HepG2 (cell line): ENCODE measurements around the gene TMEM53. TPM values are rescaled to one million over a fixed set of nuclear protein-coding genes. Genes with fewer than 3 reads are reported as not detected.

ENCODE experiments used
- ADNP ChIP-seq: sonication (generic); formaldehyde crosslinking; IDR thresholded peaks from 2 replicates; pipeline ENCODE4 v1.4.0; 2020; ENCODE audit warnings: missing genetic modification reagents
- CBX2 ChIP-seq, 2 experiments: fragments of 200-600 bp in 1 of 2; sonication (generic); formaldehyde crosslinking in 1 of 2; IDR thresholded peaks; 2 replicates each; pipeline versions ENCODE4 v1.7.0 to v1.8.1; 2018 to 2022; ENCODE audit warnings: low read depth in 2 of 2, low read length in 1 of 2, mild to moderate bottlenecking in 1 of 2, missing genetic modification reagents in 1 of 2
- CEBPB ChIP-seq: IDR thresholded peaks from 2 replicates; pipeline ENCODE4 v1.6.1; 2011; ENCODE audit warnings: low read depth, low read length, improper control_type of control experiment, borderline replicate concordance
- CHD4 ChIP-seq: fragments of 200-600 bp; sonication (generic); IDR thresholded peaks from 2 replicates; pipeline ENCODE4 v1.7.0; 2017; ENCODE audit warnings: mild to moderate bottlenecking, low read length, borderline replicate concordance
- KLF16 ChIP-seq, 2 experiments: sonication (generic) in 1 of 2; formaldehyde crosslinking in 1 of 2; IDR thresholded peaks; 2 replicates each; pipeline versions ENCODE4 v1.6.1 to v1.8.0; 2016 to 2023; ENCODE audit warnings: missing genetic modification reagents in 2 of 2, missing compliant biosample characterization in 1 of 2
- MED1 ChIP-seq: sonication (generic); formaldehyde crosslinking; IDR thresholded peaks from 2 replicates; pipeline ENCODE4 v1.4.0; 2020; ENCODE audit warnings: missing genetic modification reagents
- PHF8 ChIP-seq: sonication (generic); formaldehyde crosslinking; IDR thresholded peaks from 2 replicates; pipeline ENCODE4 v1.5.0; 2020; ENCODE audit warnings: missing genetic modification reagents
- POLR2A ChIP-seq, 2 experiments: IDR thresholded peaks; 2 replicates each; pipeline ENCODE4 v1.6.1; 2011; ENCODE audit warnings: low read depth in 2 of 2, low read length in 2 of 2, mild to moderate bottlenecking in 1 of 2, moderate library complexity in 1 of 2; ENCODE audit not compliant: insufficient read depth in 1 of 2
- RFX5 ChIP-seq: IDR thresholded peaks from 2 replicates; pipeline ENCODE4 v1.6.1; 2011; ENCODE audit warnings: low read depth, low read length, improper control_type of control experiment
- SMARCE1 ChIP-seq: fragments of 450-650 bp; IDR thresholded peaks from 2 replicates; pipeline ENCODE4 v1.6.1; 2017; ENCODE audit warnings: borderline replicate concordance
- TSC22D2 ChIP-seq: sonication (generic); formaldehyde crosslinking; IDR thresholded peaks from 2 replicates; pipeline ENCODE4 v1.5.1; 2020; ENCODE audit warnings: missing genetic modification reagents, mild to moderate bottlenecking, borderline replicate concordance
- ZMAT3 ChIP-seq: sonication (generic); formaldehyde crosslinking; conservative IDR thresholded peaks from 2 replicates; pipeline ENCODE4 v1.7.0; 2021; ENCODE audit warnings: missing genetic modification reagents
- ZNF3 ChIP-seq: IDR thresholded peaks from 2 replicates; pipeline ENCODE4 v1.7.0; 2017; ENCODE audit warnings: inconsistent platforms
- ZNF331 ChIP-seq: sonication (generic); formaldehyde crosslinking; IDR thresholded peaks from 2 replicates; pipeline ENCODE4 v1.4.0; 2020; ENCODE audit warnings: missing genetic modification reagents
- ZNF431 ChIP-seq: sonication (generic); formaldehyde crosslinking; IDR thresholded peaks from 2 replicates; pipeline ENCODE4 v1.9.0; 2022; ENCODE audit warnings: missing genetic modification reagents, low read depth, mild to moderate bottlenecking, borderline replicate concordance
- ZNF672 ChIP-seq: sonication (generic); formaldehyde crosslinking; IDR thresholded peaks from 2 replicates; pipeline ENCODE4 v1.8.1; 2022; ENCODE audit warnings: missing genetic modification reagents
- ZNF703 ChIP-seq: sonication (generic); formaldehyde crosslinking; IDR thresholded peaks from 2 replicates; pipeline ENCODE4 v1.5.1; 2020; ENCODE audit warnings: missing genetic modification reagents, mild to moderate bottlenecking, moderate library complexity, borderline replicate concordance
- ZSCAN20 ChIP-seq: sonication (generic); formaldehyde crosslinking; IDR thresholded peaks from 2 replicates; pipeline ENCODE4 v1.4.0; 2020; ENCODE audit warnings: missing genetic modification reagents, mild to moderate bottlenecking, borderline replicate concordance
- polyA plus RNA-seq, 8 experiments: library from polyadenylated mRNA; depleted of rRNA in 3 of 8; stranded (reverse) in 7 of 8; unstranded in 1 of 8; fragments of >200 nt; fragmentation: Illumina TruSeq in 4 of 8; extraction: Trizol in 4 of 8; gene quantifications; 2 replicates each; pipeline versions ENCODE4 v1.2.1 to v1.2.3, GENCODE V29; 2011 to 2016; ENCODE audit warnings: low read depth in 4 of 8, missing spikeins in 1 of 8, mixed read lengths in 1 of 8; ENCODE audit not compliant: insufficient read depth in 1 of 8
- total RNA-seq, 5 experiments: library from RNA; depleted of rRNA; stranded (reverse); fragments of >200 nt; fragmentation: Illumina TruSeq; extraction: Trizol; gene quantifications; 2 replicates each; pipeline ENCODE4 v1.2.3, GENCODE V29; 2016; ENCODE audit warnings: low read depth in 1 of 5
- TF ChIP-seq, protein P1 (sequence below): sonication (generic); IDR thresholded peaks from 2 replicates; pipeline ENCODE4 v1.6.1; 2016; ENCODE audit warnings: low read depth, borderline replicate concordance
- TF ChIP-seq, protein P2 (sequence below): sonication (generic); formaldehyde crosslinking; IDR thresholded peaks from 2 replicates; pipeline ENCODE4 v1.4.0; 2020; ENCODE audit warnings: missing genetic modification reagents, borderline replicate concordance
- TF ChIP-seq, protein P3 (sequence below): sonication (generic); formaldehyde crosslinking; IDR thresholded peaks from 2 replicates; pipeline ENCODE4 v1.5.0; 2020; ENCODE audit warnings: missing genetic modification reagents
- TF ChIP-seq, protein P4 (sequence below): sonication (generic); formaldehyde crosslinking; IDR thresholded peaks from 2 replicates; pipeline ENCODE4 v1.5.0; 2020; ENCODE audit warnings: mild to moderate bottlenecking, missing genetic modification reagents
- TF ChIP-seq, protein P5 (sequence below): sonication (generic); formaldehyde crosslinking; IDR thresholded peaks from 2 replicates; pipeline ENCODE4 v1.5.0; 2020; ENCODE audit warnings: mild to moderate bottlenecking, missing genetic modification reagents

Gene TMEM53
- total and polyA plus RNA-seq, 2 of the 13 experiments (the other 11 are each of a cell fraction or from before 2014, with no cell fraction given) = 12.6 to 20.2 TPM

DNA sequence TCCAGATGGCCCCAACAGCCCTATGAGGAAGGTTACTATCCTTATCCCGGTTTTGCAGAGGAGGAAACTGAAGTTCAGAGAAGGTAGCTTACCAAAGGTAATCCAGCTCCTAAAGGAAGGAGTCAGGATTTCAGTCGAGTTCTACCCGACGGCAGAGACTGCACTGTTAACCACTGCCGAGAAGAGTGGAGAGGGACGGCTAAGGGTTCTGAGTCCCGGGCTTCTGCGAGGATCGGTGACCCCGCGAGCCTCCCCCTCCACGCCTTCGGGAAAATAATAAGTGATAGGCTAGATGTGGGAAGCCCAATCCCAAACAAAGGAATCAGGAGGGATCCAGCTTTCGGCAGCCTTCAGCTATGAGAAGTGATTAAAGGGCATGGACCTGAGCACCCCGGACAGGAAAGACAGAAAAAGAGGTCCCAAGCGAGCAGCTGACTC is 587 bp downstream of the TMEM53 start (continued):
- TF ChIP-seq ZMAT3 (no peak), MED1 (CRISPR knock-in tag) (no peak), ZNF331 (CRISPR knock-in tag) (no peak), ZNF3 (CRISPR knock-in tag) (no peak), CHD4 (no peak), POLR2A (IDR thresholded peaks at IDR 0.05; ENCODE audit: insufficient read depth in 1 of 2, low read depth in 2 of 2, low read length in 2 of 2) (no peak), ADNP (CRISPR knock-in tag) (no peak), RFX5 (no peak), ZNF703 (CRISPR knock-in tag) (no peak), ZSCAN20 (CRISPR knock-in tag) (no peak), TSC22D2 (CRISPR knock-in tag) (no peak), CEBPB (no peak), SMARCE1 (no peak), KLF16 (CRISPR knock-in tag; IDR thresholded peaks at IDR 0.05) (no peak), ZNF672 (CRISPR knock-in tag) (no peak), CBX2 (IDR thresholded peaks at IDR 0.05; ENCODE audit: low read depth, low read length) (no peak), CBX2 (CRISPR knock-in tag; IDR thresholded peaks at IDR 0.05; ENCODE audit: low read depth) (no peak), PHF8 (CRISPR knock-in tag) (peak; percentile 17; the same call in 1 of the 2 replicates), ZNF431 (no peak)
- TF ChIP-seq, protein P1, sequence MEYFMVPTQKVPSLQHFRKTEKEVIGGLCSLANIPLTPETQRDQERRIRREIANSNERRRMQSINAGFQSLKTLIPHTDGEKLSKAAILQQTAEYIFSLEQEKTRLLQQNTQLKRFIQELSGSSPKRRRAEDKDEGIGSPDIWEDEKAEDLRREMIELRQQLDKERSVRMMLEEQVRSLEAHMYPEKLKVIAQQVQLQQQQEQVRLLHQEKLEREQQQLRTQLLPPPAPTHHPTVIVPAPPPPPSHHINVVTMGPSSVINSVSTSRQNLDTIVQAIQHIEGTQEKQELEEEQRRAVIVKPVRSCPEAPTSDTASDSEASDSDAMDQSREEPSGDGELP = peak; percentile 91
- TF ChIP-seq, protein P2, sequence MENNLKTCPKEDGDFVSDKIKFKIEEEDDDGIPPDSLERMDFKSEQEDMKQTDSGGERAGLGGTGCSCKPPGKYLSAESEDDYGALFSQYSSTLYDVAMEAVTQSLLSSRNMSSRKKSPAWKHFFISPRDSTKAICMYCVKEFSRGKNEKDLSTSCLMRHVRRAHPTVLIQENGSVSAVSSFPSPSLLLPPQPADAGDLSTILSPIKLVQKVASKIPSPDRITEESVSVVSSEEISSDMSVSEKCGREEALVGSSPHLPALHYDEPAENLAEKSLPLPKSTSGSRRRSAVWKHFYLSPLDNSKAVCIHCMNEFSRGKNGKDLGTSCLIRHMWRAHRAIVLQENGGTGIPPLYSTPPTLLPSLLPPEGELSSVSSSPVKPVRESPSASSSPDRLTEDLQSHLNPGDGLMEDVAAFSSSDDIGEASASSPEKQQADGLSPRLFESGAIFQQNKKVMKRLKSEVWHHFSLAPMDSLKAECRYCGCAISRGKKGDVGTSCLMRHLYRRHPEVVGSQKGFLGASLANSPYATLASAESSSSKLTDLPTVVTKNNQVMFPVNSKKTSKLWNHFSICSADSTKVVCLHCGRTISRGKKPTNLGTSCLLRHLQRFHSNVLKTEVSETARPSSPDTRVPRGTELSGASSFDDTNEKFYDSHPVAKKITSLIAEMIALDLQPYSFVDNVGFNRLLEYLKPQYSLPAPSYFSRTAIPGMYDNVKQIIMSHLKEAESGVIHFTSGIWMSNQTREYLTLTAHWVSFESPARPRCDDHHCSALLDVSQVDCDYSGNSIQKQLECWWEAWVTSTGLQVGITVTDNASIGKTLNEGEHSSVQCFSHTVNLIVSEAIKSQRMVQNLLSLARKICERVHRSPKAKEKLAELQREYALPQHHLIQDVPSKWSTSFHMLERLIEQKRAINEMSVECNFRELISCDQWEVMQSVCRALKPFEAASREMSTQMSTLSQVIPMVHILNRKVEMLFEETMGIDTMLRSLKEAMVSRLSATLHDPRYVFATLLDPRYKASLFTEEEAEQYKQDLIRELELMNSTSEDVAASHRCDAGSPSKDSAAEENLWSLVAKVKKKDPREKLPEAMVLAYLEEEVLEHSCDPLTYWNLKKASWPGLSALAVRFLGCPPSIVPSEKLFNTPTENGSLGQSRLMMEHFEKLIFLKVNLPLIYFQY (CRISPR knock-in tag) = no peak
- TF ChIP-seq, protein P3, sequence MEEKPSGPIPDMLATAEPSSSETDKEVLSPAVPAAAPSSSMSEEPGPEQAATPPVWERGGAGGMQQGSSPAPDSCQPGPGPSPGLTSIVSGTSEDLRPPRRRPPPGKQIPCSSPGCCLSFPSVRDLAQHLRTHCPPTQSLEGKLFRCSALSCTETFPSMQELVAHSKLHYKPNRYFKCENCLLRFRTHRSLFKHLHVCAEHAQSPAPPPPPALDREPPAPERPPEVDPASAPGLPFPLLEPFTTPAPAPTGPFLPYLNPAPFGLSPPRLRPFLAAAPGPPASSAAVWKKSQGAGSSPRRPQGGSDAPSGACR (CRISPR knock-in tag) = peak; percentile 64; the same call in 1 of the 2 replicates
- TF ChIP-seq, protein P4, sequence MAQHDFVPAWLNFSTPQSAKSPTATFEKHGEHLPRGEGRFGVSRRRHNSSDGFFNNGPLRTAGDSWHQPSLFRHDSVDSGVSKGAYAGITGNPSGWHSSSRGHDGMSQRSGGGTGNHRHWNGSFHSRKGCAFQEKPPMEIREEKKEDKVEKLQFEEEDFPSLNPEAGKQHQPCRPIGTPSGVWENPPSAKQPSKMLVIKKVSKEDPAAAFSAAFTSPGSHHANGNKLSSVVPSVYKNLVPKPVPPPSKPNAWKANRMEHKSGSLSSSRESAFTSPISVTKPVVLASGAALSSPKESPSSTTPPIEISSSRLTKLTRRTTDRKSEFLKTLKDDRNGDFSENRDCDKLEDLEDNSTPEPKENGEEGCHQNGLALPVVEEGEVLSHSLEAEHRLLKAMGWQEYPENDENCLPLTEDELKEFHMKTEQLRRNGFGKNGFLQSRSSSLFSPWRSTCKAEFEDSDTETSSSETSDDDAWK (CRISPR knock-in tag) = no peak
- TF ChIP-seq, protein P5, sequence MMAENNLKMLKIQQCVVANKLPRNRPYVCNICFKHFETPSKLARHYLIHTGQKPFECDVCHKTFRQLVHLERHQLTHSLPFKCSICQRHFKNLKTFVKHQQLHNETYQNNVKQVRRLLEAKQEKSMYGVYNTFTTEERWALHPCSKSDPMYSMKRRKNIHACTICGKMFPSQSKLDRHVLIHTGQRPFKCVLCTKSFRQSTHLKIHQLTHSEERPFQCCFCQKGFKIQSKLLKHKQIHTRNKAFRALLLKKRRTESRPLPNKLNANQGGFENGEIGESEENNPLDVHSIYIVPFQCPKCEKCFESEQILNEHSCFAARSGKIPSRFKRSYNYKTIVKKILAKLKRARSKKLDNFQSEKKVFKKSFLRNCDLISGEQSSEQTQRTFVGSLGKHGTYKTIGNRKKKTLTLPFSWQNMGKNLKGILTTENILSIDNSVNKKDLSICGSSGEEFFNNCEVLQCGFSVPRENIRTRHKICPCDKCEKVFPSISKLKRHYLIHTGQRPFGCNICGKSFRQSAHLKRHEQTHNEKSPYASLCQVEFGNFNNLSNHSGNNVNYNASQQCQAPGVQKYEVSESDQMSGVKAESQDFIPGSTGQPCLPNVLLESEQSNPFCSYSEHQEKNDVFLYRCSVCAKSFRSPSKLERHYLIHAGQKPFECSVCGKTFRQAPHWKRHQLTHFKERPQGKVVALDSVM (CRISPR knock-in tag) = no peak
